GM19351 (cell line): ENCODE results near the gene POLR1C.
"Not testable (repeated sequence)": the region's sequence is repeated elsewhere in the genome, so short reads cannot be mapped to it uniquely, and the experiment has no call there.

Source experiments
- ATAC-seq: cut with Tn5 transposase; IDR thresholded peaks from one replicate; pipeline ENCODE4 v1.9.1; 2021; ENCODE audit warnings: mild to moderate bottlenecking, moderate library complexity; ENCODE audit not compliant: unreplicated experiment

The POLR1C gene

DNA sequence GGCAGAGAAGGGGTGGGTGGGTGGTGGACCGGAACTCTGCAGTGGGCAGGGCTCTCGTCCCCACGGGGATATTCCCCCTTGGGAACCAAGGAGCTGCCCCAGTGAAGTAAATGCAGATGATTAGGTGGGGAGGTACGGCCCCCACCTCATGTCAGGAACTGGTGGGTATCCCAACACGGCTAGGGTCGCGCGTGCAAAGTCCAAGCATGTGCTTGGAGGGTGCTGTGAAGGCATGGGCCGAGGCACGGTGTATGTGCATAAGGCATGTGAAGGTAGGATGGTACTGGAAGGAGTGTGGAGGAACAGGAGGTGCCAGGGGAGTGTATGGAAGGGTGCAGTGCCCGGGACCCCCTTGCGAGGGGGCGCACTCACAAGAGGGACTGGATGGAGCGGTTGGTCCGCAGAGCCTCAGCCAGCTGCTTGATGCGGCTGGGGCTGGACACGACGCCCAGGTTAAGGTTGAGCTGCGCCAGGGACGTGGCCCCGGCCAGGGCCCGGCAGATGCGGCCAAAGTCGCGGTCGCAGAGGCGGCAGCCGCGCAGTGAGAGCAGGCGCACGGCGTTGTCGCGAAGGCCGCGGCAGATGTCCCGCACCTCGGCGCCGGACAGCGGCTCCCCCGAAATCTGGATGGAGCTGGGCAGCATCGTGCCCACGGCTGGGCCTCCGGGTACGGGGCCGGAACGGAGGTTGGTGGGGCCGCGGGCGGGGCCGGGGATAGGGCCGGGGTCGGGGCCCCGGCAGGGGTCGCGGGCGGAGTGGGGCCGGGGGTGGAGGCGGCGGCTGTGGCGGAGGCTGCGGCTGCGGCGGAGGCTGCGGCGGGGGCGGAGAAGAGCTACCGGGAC lies 7.5 kb upstream of the POLR1C start:
- ATAC-seq = no peak

DNA sequence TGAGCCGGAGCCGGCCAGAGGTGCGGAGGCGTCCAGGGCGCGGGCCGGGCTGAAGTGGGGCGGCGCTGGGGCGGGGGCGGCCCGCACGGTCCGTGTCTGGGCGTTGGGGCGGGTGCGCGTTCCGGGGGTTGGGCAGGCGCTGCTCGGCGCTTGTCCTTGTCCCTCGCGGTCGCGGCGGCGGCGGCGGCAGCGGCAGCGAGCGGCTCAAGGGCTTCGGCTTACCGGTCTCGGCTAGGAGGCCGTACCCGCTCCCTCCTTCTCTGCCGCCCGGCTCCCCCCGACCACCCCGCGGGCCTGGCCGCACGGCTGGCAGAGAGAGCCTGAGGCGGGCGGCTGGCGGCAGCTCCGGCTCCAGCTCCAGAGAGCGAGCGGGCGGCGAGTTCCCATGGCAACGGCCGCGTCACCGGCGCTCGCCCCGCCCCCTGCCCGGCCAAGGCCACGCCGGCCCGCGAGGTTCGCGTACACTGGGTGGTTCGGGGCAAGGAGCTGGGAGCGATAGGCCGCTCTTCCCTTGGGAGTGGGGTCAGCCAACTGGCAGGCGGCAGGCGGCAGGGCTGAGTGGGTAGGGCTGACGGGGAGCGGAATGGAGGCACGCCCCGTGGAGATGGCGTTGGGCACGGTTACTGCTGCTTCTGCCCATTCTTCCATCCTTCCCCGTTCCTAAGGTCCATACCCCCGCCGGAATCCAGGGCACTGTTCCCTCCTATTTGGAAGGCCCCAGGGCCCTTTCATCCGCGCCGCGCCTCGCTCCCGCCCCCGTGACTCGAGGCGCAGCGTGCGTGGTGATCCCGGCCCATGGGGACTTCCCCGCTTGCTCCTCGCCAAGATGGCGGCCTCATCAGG lies 6.7 kb upstream of the POLR1C start, which contains the start of gene LRRC73:
Gene LRRC73, minus strand, starts transcription at position 363 of the 843 bp plus-strand sequence. CDS start 561 bp downstream, outside the sequence.
- peak; percentile 71 for ATAC-seq

DNA sequence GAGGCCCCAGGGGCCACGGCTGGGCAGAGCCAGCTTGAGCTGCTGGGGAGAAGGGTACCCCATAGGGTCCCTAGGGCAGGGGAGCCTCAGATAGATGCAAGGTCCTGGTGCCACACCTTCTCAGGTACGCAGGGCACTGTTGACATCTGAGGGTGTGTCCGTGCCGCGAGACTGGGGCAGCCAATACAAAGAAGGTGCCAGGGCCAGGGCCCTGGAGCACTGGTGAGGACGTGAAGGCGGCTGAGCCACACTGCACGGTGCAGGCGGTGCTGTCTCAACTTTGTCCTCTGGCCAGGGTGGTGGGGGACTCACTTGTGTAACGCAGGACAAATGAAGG lies 6.1 kb upstream of the POLR1C start:
- no peak for ATAC-seq

DNA sequence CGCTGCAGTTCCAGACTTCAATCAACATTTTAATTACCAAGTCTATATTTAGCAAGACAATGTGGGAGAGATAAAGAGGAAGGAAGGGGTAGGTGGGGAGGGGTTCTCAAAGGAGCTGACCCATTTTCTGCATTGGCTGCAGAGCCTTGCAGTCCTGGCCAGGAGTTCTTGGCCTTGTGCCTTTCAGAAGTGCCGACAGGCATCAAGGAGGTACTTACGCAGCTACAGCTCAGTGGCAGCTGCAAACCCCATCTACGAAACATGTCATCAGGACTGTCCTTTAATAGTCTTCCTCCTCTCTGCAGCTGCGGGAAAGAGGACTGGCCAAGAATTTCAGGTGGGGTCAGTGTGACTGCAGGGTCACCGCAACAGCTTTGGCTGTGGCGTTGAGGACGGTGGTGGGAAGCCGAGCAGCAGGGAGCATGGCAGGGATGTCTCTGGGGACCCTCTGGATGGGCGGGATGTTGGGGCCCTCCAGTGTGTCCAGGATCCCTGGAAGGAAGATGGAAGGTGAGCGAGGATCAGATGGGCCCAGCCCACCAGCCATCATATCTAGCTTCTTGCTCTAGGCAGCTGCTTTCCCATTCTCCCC lies 5.0 kb upstream of the POLR1C start:
- no peak for ATAC-seq

DNA sequence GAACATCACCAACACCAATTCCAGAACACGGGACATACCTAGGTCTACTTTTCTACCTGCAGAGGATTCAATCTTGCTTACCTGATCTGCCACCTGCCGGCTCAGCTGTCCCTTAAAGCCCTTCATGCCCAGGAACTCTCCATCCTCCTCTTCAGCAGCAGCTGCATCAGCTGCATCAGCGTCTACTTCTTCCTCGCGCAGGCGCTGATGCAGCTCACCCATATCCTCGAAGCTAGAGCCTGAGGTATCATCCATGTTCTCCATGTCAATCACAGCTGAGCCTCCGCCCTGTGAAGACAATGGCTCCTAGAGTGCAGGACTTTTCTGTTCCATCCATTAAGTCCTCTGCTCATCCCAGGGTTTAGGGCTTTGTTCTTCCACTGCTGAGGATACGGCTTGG lies 1.1 kb upstream of the POLR1C start:
- no peak for ATAC-seq

DNA sequence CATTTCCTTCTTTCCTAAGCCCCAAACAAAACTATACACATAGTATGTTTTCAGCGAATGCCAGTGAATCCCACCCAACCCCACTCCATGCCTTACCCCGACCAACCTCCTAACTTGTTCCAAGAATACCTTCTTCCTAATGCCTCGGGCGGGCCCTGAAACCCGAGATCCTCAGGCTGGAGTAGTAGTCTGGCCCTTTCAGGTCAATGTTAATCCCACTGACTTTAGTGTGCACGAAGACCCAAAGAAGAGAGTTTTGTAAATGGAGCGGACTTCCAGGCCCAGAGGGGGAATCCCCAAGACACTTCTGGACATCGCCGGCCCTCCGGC lies 557 bp upstream of the POLR1C start:
- ATAC-seq = no peak

DNA sequence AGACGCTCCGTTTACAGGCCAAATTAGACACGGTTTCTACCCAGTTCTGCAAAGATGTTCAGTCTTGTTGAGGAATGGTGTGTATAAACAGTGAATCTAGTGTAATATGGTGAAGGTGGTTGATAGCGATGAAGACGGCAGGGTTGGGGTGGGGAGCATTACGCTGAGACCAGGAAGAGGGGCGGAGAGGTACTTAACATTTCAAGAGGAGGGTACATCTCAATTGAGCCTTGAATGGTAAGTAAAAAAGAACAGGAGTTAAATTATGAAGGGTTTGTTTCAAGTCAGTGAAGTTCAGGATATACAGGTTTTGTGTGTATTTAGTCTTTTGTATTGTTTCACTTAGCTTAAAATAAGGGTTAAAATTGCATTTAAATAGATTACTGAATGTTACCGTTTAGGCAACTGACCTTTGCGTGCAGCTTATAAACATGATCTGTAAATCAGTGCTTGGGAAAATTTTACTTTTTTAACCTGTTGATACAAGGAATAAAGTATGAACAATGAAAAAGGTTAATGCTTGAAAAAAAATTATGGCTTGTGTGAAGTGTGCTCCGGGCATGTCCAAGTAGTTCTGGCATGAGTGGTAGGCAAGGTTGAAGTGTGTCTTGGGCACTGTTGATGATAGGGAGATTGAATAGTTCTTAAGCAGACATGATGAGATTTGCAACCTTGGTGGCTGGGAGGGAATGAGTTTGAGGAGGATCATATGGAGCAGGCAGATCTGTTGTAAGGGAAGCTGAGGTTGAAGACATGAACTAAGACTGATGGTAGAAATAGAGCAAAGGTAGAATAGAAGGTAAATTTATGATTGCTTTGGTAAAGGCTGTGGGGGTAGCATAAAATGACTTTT lies 842 bp downstream of the POLR1C start:
- ATAC-seq = no peak

DNA sequence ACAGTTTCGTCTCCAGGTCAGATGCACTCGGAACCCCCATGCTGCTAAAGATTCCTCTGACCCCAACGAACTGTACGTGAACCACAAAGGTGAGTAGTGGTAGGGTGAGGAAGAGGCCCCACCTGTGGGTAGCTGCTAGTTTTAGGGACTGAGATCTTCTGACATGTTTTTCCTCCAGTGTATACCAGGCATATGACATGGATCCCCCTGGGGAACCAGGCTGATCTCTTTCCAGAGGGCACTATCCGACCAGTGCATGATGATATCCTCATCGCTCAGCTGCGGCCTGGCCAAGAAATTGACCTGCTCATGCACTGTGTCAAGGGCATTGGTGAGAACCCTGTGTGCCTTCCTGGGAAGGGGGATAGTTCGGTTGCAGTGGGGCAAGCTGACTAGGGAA lies 3.2 kb downstream of the POLR1C start:
- no peak for ATAC-seq

DNA sequence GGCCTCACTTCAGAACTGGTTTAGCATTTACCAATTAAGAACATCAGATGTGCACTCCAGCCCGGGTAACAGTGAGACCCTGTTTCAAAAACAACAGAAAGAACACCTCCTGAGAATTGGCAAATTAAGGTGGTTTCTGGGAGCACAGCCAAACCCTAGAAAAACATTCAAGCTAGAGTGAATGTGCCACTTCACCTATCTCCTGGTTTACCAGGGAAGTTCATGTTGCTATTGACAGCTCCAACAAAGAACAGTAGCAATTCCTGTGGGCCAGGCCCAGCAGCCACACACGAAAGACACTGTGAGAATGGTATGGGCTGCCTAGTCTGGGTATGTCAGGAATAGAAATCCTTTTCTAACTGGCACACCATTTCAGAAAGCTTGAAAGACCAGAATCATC lies 4.9 kb downstream of the POLR1C start:
- ATAC-seq = no peak

DNA sequence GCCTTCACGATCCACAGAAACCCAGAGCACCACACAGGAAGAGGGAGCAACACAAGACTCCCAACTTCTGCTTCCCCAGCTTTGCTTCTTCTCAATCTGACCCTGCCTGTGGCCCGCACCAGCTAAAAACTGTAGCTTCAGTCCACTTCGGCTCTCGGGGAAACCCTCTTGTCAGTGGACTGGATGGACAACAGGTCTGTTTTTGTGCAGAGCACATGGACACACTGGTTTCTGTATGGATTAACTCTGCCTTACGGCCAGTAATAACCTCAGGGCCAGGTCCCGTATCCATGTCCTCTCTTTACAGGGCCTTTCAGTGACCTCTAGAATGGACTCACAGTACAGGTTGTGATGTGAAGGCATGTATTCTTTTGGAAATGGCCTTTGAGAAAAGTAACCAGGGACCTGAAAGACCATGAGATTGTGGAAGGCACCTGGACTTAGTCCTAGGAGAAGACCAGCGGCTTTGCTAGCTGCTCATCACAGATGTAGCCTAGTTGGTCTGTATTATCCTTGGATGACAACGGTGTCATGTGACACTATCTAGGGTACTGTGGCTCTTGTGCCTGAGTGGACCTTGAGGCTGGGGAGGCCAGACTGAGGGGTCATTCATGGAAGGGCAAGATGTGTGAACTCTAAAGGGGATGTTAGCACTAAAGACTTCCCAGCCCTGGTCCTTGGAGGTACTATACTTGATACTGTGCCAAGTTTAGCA lies 5.8 kb downstream of the POLR1C start:
- no peak for ATAC-seq

DNA sequence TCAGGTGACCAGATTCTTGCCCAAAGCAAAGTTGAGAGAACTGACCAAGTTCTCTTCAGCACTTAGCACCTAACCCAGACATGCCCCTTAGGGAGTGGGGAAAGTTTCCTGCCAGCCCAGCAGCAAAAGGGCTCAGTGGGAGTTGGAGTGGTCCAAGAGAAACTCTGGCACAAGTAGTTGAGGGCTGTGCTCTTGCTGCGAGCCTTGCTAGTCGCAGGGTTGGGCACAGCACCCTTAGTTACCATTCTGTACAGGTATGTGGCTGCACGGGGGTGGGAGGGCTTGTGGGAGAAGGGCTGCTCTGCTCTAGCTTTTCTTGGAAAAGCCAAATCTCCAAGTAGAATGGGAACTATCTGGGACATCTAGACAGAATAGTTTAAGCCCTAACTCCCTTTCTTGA lies 6.4 kb downstream of the POLR1C start:
- ATAC-seq = no peak

DNA sequence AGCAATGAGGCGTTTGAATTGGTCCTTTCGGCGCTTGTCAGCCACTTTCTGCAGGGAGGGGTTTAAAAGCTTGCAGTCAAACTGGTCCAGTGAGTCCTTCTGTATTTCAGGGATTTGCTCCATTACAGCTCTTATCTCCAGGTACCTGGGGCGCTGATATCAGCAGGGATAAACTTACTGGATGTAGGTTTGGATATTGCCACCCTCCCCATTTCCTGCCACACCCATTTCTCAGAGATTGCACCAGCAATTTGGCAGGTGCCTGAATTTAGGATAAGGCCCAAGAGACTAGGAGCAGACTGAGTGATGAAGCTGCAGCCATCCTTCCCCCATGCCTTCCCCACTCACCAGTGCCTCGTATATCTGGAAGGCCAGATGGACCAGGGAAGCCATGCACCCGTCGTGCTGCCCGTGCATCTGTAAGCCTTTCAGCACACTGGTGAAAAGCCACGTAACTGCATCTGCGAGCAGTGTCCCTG lies 7.6 kb downstream of the POLR1C start:
- no peak for ATAC-seq

DNA sequence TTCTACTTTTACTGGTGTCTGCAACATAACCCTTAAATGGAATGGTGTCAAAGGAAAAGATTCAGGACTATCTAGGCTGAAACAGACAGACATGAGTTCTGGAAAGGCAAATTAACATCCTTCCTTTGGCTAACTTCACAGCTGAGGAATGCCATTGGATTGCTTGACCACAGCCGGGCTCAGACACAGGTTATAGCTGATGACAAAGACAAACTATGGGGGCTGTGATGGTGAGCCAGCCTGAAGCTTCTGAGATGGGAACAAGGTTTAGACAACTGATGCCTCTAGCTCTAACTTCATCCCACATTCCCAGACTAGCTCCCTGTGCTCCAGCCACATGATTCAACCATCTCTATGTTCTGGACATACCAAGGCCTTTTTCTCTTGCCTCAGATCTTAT lies 15.3 kb downstream of the POLR1C start:
- no peak for ATAC-seq

DNA sequence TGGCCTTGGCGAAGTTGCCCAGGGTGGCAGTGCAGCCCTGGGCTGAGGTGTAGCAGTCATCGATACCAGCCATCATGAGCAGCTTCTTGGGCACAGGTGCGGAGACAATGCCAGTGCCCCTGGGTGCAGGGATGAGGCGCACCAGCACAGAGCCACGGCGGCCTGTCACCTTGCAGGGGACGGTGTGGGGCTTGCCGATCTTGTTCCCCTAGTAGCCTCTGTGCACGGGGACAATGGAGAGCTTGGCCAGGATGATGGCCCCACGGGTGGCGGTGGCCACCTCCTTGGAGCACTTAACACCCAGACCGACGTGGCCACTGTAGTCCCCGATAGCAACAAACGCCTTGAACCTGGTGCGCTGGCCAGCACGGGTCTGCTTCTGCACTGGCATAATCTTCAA lies 22.1 kb downstream of the POLR1C start:
- ATAC-seq = not testable (repeated sequence)

DNA sequence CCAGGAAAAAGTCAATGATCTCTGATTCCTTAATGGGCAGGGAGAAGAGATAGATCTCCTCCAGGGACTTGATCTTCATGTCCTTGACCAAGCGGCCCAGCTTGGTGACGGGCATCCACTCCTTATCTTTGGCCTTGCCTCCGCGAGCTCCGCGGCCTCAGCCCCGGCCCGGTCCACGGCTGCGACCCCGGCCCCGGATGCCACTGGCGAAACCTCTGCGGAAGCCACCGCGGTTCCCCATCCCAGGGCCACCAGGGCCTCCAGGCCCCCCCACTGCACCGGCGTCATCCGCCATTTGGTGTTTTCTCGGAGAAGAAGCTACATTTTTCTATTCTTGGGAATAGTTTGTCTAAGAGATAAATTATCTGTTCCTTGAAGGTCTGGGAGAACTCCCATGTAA lies 22.5 kb downstream of the POLR1C start:
- not testable (repeated sequence) for ATAC-seq

DNA sequence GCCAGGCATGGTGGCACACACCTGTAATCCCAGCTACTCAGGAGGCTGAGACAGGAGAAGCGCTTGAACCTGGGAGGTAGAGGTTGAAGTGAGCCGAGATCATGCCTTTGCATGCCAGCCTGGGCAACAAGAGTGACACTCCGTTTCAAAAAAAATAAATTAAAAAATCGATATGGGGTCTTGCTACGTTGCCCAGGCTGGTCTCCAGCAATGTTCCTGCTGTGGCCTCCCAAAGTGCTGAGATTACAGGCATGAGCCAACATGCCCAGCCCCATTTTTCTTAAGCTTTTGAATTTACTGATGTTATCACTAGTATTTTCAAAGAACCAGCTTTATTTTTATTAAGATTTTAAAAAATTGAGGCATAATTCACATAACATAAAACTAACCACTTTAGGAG lies 23.6 kb downstream of the POLR1C start:
- ATAC-seq = no peak

DNA sequence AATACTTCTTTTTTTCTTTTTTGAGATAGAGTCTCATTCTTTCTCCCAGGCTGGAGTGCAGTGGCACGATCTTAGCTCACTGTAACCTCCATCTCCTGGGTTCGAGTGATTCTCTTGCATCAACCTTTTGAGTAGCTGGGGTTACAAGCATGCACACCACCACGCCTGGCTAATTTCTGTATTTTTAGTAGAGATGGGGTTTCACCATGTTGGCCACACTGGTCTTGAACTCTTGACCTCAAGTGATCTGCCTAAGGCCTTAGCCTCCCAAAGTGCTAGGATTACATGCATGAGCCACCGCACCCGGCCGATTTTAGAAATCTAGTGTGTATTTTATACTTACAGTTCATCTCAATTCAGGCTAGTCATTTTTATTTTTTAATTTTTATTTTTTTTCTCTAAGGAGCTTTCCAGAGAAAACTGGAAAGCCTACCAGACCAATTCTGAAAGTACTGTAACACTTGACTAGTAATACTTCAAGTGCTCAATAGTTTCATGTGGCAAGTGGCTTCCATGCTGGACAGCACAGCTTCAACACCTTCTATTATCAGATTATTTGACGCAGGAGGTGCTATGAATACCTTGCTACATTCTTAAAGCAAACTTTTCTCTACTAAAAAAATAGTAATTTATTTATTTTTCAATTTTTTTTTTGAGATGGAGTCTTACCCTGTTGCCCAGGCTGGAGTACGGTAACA lies 25.0 kb downstream of the POLR1C start:
- peak; percentile 76 for ATAC-seq

DNA sequence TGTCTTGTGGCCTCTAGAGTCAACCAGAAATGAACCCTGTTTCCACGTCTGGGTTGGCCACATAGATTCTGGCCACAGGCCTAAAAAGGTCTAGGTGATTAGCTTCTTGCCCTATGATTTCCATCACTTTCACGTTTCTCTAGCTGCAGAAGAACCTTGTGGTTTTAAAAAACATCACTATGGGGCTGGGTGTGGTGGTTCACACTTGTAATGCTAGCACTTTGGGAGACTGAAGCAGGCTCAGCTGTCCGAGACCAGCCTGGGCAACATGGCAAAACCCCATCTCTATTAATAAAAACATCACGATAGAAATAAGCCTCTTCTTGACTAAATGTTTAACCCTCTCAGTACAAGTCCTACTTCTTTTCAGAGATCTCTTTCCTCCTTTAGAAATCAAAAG lies 27.6 kb downstream of the POLR1C start:
- ATAC-seq = no peak

DNA sequence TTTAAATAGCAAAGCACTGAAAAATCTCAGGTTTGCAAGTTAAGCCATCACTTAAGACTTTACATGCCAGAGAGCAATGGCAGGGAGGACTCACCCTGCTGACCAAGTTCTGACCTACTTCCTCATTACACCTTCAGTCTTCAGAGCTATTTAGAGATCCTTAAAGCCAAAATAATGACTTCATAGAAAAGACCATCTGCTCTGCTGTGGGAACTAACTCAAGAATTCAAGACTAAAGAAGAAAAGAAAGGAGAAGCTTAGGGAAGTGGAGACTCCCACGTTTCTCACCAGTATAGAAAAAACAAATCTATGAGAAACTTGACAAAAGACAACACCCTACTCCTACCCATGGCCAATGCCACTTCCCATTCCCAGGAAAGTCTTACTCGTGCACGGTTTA lies 30.3 kb downstream of the POLR1C start:
- ATAC-seq = no peak

DNA sequence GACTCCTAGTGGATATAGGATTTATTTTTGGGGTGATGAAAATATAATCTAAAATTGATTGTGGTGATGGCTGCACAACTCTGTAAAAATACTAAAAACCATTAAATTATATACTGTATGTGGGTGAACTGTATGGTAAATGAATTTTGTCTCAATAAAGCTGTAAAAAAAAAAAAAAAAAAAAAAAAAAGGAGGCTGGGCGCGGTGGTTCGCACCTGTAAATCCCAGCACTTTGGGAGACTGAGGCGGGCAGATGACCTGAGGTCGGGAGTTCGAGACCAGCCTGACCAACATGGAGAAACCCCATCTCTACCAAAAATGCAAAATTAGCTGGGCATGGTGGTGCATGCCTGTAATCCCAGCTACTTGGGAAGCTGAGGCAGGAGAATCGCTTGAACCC lies 40.7 kb downstream of the POLR1C start:
- not testable (repeated sequence) for ATAC-seq
